GM10248 (cell line): ENCODE measurements around the gene PAH.

Source experiments
- CTCF ChIA-PET: fragments of 300-600 bp; sonication (Branson Sonifier 250); formaldehyde crosslinking; extraction: SDS; loops from one replicate; lab custom pipeline; 2021; ENCODE audit warnings: antibody characterized with exemption; lab: Yijun Ruan, JAX
- POLR2A ChIA-PET: fragments of 350-650 bp; sonication (Branson Sonifier 250); formaldehyde crosslinking; extraction: SDS; loops from one replicate; lab custom pipeline; 2020; ENCODE audit warnings: antibody characterized with exemption; lab: Yijun Ruan, JAX
- DNase-seq: peaks from one replicate; pipeline ENCODE4 v3.0.0; 2012; ENCODE audit errors: extremely low spot score
- CTCF ChIP-seq: IDR thresholded peaks from 2 replicates; pipeline ENCODE4 v1.5.1; 2012; ENCODE audit warnings: mild to moderate bottlenecking, low read depth; ENCODE audit errors: extremely low read depth, missing control alignments, control extremely low read depth

Gene PAH

GRCh38 chr12:102891756-102892155 is 25.3 kb downstream of the PAH start:
- POLR2A ChIA-PET: no interaction called here
- no peak for TF ChIP-seq CTCF
- CTCF ChIA-PET: interaction anchor here (1.1 to 3.7 kb wide), 5 partner anchors 9 to 613 kb away, joined by 3 to 24 read pairs (median 4); no protein-coding TSS in a partner anchor
- no peak for DNase-seq

GRCh38 chr12:102888511-102888910 is 28.5 kb downstream of the PAH start:
- CTCF ChIA-PET: interaction anchor here (0.9 to 3.0 kb wide), 4 partner anchors 9 to 744 kb away, joined by 4 to 11 read pairs (median 6); no protein-coding TSS in a partner anchor

GRCh38 chr12:102885043-102885932 is 31.8 kb downstream of the PAH start:
- no peak for DNase-seq
- no peak for TF ChIP-seq CTCF
- ChIA-PET CTCF (interaction anchor here (0.9 to 5.2 kb wide), 4 partner anchors 9 to 747 kb away, joined by 3 to 109 read pairs (median 6); no protein-coding TSS in a partner anchor), POLR2A (no interaction called here)

More at GRCh38 chr12:102888511-102888910, 28.5 kb downstream of the PAH start:
- POLR2A ChIA-PET: no interaction called here
- DNase-seq: no peak
- no peak for TF ChIP-seq CTCF

GRCh38 chr12:102883204-102883799 is 33.7 kb downstream of the PAH start:
- peak; percentile 99 for TF ChIP-seq CTCF
- peak; percentile 69 for DNase-seq
- POLR2A ChIA-PET: no interaction called here
- CTCF ChIA-PET: interaction anchor here (0.6 to 5.2 kb wide), 55 partner anchors 9 to 758 kb away, joined by 3 to 109 read pairs (median 4); partner anchors contain the start of gene ASCL1

- TF ChIP-seq CTCF: no peak
- no peak for DNase-seq
- POLR2A ChIA-PET: no interaction called here
- CTCF ChIA-PET: no interaction called here
These were observed 36.3 kb downstream of the PAH start for GRCh38 chr12:102880783-102881182.

- POLR2A ChIA-PET: no interaction called here
- DNase-seq: peak; percentile 45
- peak; percentile 62 for TF ChIP-seq CTCF
- CTCF ChIA-PET: interaction anchor here (0.6 to 2.6 kb wide), 7 partner anchors 10 to 669 kb away, joined by 3 to 11 read pairs (median 3); no protein-coding TSS in a partner anchor
These were observed 37.8 kb downstream of the PAH start for GRCh38 chr12:102879144-102879763.
